ENCODE measurements around the gene KLHL13.

GRCh38 chrX:118152721-118153120 is 36.1 kb upstream of the KLHL13 start:
- TF ChIP-seq CTCF (IDR thresholded peaks at IDR 0.05) (no peak), POLR2A (IDR thresholded peaks at IDR 0.05) (no peak)

Data from prostate gland (tissue), 2 donors.